ENCODE measurements around the gene RABGAP1L.
A peak's percentile ranks its signal among the peaks of the same experiment; 100 is the strongest.

The RABGAP1L gene

DNA sequence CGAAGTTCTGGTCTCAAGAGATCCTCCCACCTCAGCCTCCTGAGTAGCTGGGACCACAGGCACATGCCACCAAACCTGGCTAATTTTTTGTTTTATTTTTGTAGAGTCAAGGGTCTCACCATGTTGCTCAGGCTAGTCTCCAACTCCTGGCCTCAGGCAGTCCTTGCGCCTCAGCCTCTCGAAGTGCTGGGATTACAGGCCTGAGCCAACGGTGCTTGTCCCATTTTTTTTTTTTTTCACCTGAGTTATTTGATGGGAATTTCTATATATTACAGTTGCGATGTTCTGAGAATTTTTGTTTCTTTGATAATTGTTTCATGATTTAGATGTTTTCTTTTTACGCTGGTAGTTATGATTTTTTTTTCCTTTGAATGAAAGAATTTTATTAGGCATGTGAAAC is 2.5 kb downstream of the RABGAP1L start:
- POLR2A ChIA-PET = interaction anchor here (0.7 kb wide), 1 partner anchor 361 kb away, joined by 9 read pairs; no protein-coding TSS in a partner anchor

DNA sequence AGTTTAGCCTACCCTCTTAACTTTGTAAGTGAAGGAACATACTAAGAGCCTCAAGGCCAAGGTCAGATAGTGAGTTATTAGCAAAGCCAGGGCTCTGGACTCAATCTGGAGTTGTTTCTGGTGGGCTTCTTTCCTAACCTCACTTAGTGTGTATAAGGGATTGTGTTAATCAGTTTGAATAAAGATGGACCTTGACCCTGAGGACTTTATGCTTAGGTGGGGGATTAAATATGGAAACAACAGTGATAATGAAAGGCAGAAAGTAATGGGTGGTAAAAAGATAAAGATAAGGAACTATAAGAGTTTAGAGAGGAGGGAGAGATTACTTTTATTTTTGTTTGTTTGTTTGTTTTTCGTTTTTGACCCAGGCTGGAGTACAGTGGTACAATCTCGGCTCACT is 5.5 kb downstream of the RABGAP1L start:
- H3K4me1 ChIP-seq (ENCODE audit: control insufficient read depth, insufficient read depth, low read length) = peaks cover 3% of the 10 kb centered on the region; the same call in 1 of the 2 replicates
- no peak overlapping the region for H3K27ac ChIP-seq (ENCODE audit: extremely low read depth, low read depth, low read length)
- no peak overlapping the region for H3K4me3 ChIP-seq (ENCODE audit: low read depth, low read length)
- no peaks in the 10 kb centered on the region for H3K9me3 ChIP-seq (ENCODE audit: control insufficient read depth, insufficient read depth, low read depth, low read length)
- POLR2A ChIA-PET = no interaction called here
- CTCF ChIA-PET = interaction anchor here (0.6 to 0.7 kb wide), 2 partner anchors 9 to 53 kb away, joined by 3 read pairs; no protein-coding TSS in a partner anchor
- TF ChIP-seq, protein P1, sequence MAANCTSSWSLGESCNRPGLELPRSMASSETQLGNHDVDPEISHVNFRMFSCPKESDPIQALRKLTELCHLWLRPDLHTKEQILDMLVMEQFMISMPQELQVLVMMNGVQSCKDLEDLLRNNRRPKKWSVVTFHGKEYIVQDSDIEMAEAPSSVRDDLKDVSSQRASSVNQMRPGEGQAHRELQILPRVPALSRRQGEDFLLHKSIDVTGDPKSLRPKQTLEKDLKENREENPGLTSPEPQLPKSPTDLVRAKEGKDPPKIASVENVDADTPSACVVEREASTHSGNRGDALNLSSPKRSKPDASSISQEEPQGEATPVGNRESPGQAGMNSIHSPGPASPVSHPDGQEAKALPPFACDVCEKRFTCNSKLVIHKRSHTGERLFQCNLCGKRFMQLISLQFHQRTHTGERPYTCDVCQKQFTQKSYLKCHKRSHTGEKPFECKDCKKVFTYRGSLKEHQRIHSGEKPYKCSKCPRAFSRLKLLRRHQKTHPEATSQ (tag by site-specific recombination; IDR thresholded peaks at IDR 0.05) = no peak
- TF ChIP-seq ZNF416 (tag by site-specific recombination; IDR thresholded peaks at IDR 0.05) (no peak), ZNF837 (tag by site-specific recombination; IDR thresholded peaks at IDR 0.05) (no peak), ZNF701 (tag by site-specific recombination; IDR thresholded peaks at IDR 0.05) (no peak), SCRT1 (tag by site-specific recombination; IDR thresholded peaks at IDR 0.05; ENCODE audit: borderline replicate concordance) (no peak), SALL2 (tag by site-specific recombination; IDR thresholded peaks at IDR 0.05; ENCODE audit: borderline replicate concordance) (no peak), FEZF1 (tag by site-specific recombination; IDR thresholded peaks at IDR 0.05) (no peak)
- TF ChIP-seq, protein P2, sequence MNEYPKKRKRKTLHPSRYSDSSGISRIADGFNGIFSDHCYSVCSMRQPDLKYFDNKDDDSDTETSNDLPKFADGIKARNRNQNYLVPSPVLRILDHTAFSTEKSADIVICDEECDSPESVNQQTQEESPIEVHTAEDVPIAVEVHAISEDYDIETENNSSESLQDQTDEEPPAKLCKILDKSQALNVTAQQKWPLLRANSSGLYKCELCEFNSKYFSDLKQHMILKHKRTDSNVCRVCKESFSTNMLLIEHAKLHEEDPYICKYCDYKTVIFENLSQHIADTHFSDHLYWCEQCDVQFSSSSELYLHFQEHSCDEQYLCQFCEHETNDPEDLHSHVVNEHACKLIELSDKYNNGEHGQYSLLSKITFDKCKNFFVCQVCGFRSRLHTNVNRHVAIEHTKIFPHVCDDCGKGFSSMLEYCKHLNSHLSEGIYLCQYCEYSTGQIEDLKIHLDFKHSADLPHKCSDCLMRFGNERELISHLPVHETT (tag by site-specific recombination; IDR thresholded peaks at IDR 0.05) = no peak
- no peaks in the 10 kb centered on the region for H3K36me3 ChIP-seq (ENCODE audit: control insufficient read depth in 2 of 2, insufficient read depth in 1 of 2, low read length in 2 of 2)

More for the DNA sequence above, 2.5 kb downstream of the RABGAP1L start:
- CTCF ChIA-PET = interaction anchor here (0.6 kb wide), 2 partner anchors 315 to 1883 kb away, joined by 3 to 4 read pairs; no protein-coding TSS in a partner anchor
- peaks cover 3% of the 10 kb centered on the region; the same call in 1 of the 2 replicates for H3K4me1 ChIP-seq (ENCODE audit: control insufficient read depth, insufficient read depth, low read length)
- no peak overlapping the region for H3K27ac ChIP-seq (ENCODE audit: extremely low read depth, low read depth, low read length)
- H3K9me3 ChIP-seq (ENCODE audit: control insufficient read depth, insufficient read depth, low read depth, low read length) = no peaks in the 10 kb centered on the region
- no peak overlapping the region for H3K4me3 ChIP-seq (ENCODE audit: low read depth, low read length)
- H3K36me3 ChIP-seq (ENCODE audit: control insufficient read depth in 2 of 2, insufficient read depth in 1 of 2, low read length in 2 of 2) = no peaks in the 10 kb centered on the region
- TF ChIP-seq ZNF404 (tag by site-specific recombination; IDR thresholded peaks at IDR 0.05) (no peak), ZBTB7A (tag by site-specific recombination; IDR thresholded peaks at IDR 0.05; ENCODE audit: low read depth) (no peak)

DNA sequence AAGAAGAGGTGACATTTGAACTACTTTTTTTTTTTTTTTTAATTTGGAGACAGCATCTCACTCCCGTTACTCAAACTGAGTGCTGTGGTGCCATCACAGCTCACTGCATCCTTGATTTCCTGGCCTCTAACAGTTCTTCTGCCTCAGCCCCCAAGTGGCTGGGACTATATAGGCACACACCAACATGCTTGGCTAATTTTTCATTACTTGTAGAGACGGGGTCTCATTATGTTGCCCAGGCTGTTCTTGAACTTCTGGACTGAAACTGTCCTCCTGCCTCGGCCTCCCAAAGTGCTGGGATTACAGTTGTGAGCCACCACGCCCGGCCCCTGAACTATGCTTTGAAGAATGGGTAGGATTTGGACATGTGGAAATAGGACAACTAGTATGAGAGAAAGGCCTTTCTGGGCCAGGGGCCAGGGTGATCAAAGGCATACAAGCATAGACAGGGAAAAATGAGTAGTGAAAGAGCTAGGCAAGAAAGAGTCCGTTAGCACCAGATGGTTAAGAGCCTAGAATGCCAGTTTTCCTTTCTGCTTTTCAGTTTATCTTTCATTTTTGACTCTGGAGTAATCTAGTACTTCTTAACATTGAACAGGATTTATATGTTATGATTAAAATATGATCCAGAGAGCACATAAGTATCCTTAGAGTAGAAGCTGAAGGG is 6.3 kb downstream of the RABGAP1L start:
- TF ChIP-seq PRDM1 (tag by site-specific recombination; IDR thresholded peaks at IDR 0.05) = peak; percentile 49
- no peak for TF ChIP-seq GLI2 (tag by site-specific recombination; IDR thresholded peaks at IDR 0.05; ENCODE audit: borderline replicate concordance, low read depth)
- H3K4me3 ChIP-seq (ENCODE audit: low read depth, low read length) = no peak overlapping the region
- no peaks in the 10 kb centered on the region for H3K9me3 ChIP-seq (ENCODE audit: control insufficient read depth, insufficient read depth, low read depth, low read length)
- peaks cover 3% of the 10 kb centered on the region; the same call in 1 of the 2 replicates for H3K4me1 ChIP-seq (ENCODE audit: control insufficient read depth, insufficient read depth, low read length)
- H3K36me3 ChIP-seq (ENCODE audit: control insufficient read depth in 2 of 2, insufficient read depth in 1 of 2, low read length in 2 of 2) = no peaks in the 10 kb centered on the region
- ChIA-PET CTCF (interaction anchor here (0.7 kb wide), 1 partner anchor 8 kb away, joined by 3 read pairs; no protein-coding TSS in a partner anchor), POLR2A (no interaction called here)
- no peak overlapping the region for H3K27ac ChIP-seq (ENCODE audit: extremely low read depth, low read depth, low read length)

DNA sequence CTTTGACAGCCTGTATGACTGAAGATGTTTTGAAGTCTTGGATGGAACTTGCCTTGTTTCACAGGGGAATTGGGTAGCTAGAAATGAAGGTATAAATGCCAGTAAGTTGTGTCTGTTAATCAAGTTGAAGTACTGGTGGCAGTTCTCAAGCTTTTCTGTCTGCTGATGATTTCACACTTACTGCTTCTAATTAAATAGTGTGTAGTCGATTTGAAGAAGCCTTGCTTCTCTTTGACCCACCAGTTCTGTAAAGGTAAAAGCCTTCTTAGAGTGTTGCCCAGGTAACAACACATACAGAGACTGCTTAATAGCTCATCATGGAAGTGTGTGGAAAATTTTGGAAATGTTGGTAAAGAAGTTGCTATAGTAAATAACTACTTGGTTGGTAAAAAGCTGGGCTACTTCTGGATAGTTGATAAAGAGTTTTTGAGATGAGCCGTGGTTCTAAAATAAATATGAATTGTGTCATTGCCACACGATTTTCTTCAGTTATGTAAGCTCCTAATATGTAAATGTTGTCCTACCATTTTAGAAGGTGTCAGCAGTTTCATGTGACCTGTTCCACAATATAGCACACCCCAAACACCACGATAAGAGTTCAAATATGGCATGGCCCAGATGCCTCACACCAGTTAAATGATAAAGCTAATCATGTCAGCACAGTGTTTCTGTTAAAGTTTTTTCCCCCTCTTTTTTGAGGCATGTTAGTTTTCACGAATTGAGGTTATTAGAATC is 7.4 kb downstream of the RABGAP1L start:
- Histone ChIP-seq H3K36me3 (ENCODE audit: control insufficient read depth in 2 of 2, insufficient read depth in 1 of 2, low read length in 2 of 2) (no peaks in the 10 kb centered on the region), H3K27ac (ENCODE audit: extremely low read depth, low read depth, low read length) (no peak overlapping the region), H3K9me3 (ENCODE audit: control insufficient read depth, insufficient read depth, low read depth, low read length) (no peaks in the 10 kb centered on the region), H3K4me3 (ENCODE audit: low read depth, low read length) (no peak overlapping the region), H3K4me1 (ENCODE audit: control insufficient read depth, insufficient read depth, low read length) (peaks cover 2% of the 10 kb centered on the region; the same call in 1 of the 2 replicates)
- TF ChIP-seq ZNF549 (tag by site-specific recombination; IDR thresholded peaks at IDR 0.05) = no peak
- no peak for TF ChIP-seq ZNF121 (tag by site-specific recombination; IDR thresholded peaks at IDR 0.05)
- no peak for TF ChIP-seq ZEB2 (tag by site-specific recombination; IDR thresholded peaks at IDR 0.05)
- no peak for TF ChIP-seq ZNF76 (tag by site-specific recombination; IDR thresholded peaks at IDR 0.05; ENCODE audit: borderline replicate concordance, low read depth)
- no peak for TF ChIP-seq ZNF138 (tag by site-specific recombination; IDR thresholded peaks at IDR 0.05; ENCODE audit: borderline replicate concordance)
- ChIA-PET POLR2A (no interaction called here), CTCF (interaction anchor here (0.9 kb wide), 1 partner anchor 28 kb away, joined by 3 read pairs; no protein-coding TSS in a partner anchor)

Measured in HEK293 (cell line).